T-helper 9 cell (primary cell): ENCODE measurements around the gene CDK5RAP3.
A peak's percentile ranks its signal among the peaks of the same experiment; 100 is the strongest.
"Not testable (repeated sequence)": the region's sequence is repeated elsewhere in the genome, so short reads cannot be mapped to it uniquely, and the experiment has no call there.

Source experiments
- DNase-seq: peaks from one replicate; pipeline ENCODE4 v3.0.0-alpha.2; 2020
- total RNA-seq, 2 donors: gene quantifications; one replicate each; lab custom pipeline; 2026; lab: John Stamatoyannopoulos, UW

The CDK5RAP3 gene, protein sequence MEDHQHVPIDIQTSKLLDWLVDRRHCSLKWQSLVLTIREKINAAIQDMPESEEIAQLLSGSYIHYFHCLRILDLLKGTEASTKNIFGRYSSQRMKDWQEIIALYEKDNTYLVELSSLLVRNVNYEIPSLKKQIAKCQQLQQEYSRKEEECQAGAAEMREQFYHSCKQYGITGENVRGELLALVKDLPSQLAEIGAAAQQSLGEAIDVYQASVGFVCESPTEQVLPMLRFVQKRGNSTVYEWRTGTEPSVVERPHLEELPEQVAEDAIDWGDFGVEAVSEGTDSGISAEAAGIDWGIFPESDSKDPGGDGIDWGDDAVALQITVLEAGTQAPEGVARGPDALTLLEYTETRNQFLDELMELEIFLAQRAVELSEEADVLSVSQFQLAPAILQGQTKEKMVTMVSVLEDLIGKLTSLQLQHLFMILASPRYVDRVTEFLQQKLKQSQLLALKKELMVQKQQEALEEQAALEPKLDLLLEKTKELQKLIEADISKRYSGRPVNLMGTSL
- 27.0 to 33.8 reads per million in 2 donors for total RNA-seq

DNA sequence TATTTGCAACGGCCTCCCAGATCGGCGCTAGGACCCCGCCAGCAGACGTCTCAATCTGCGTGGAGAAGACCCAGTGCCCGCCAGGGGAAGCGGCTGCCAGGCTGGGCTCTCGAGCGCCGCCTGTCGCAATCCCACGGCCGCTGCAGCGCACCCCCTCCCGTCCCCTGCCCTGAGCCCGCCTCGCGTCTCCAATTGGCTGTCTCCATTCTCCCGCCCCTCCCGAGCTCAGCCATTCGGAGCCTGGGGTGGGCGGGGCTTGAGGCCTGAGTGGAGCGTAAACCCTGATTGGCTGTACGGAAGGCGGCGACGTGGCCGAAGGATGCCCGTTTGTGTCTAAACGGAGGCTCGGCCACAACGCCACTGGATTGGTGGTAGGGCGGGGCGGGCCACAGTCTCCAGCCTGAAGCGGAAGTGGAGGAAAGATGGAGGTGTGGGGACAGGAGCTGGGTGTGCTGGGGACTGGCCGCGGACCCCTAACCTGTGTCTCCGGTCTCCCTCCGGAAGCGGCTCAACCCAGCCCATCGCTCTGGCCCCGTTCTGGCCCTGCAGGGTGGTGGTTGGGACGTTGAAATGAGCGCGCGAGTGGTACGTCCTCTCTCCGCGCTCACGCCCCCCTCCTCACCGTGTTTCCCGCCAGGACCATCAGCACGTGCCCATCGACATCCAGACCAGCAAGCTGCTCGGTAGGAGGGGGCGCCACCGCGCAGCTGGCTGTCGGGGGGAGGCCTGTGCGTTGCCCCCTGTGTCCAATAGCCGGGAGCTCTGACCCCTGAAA is at the start of gene CDK5RAP3:
CDK5RAP3 (plus strand) TSS at position 389 of the 775 bp plus-strand sequence; CDS start at position 423, 34 bp downstream.
- peak; percentile 98 for DNase-seq

- no peak for DNase-seq
Measured at GRCh38 chr17:47924785-47925677, 45.9 kb upstream of the CDK5RAP3 start.

GRCh38 chr17:47925678-47925988 is 45.3 kb upstream of the CDK5RAP3 start:
- DNase-seq, result no peak

DNA sequence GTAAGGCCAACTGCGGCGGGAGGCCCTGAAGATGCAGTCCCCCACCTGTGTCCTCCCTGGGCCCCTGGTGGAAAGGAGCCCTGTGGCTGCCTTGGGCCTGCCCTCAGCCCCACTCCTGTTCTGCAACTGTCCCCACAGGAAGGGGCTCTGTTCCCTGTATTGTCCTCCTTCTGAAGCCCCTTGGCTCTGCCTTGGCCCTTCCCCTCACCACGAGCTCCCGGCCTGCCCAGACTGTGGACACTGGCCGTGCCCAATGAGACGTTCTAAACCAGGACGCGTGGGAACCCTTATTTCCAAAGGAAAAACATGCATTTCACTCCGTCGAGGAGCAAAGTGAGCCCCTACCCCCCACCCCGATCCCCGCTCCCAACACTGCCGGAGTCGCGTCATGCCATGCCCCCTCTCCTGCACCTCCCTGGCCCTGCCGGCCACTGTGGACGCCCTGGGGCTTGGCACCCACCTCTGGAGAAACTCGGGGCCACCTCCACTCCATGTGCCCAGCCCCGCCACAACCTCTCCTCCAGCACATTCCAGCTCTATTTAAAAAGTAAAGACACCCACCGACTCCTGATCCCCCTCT is 43.0 kb upstream of the CDK5RAP3 start:
- DNase-seq, result no peak

DNA sequence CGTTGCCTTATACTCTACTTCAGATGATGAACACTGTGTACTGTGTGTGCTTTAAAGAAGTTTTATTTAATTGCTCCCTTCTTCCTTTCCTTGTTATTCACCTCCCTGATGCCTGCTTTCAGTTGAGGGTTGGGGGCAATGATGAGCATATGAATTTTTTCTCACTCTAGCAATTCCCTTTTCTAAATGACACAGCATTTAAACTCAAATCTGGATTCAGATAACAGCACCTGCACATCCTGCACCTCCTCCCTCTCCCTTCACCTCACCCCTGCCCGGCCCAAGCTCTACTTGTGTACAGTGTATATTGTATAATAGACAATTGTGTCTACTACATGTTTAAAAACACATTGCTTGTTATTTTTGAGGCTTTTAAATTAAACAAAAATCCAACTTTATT is 42.5 kb upstream of the CDK5RAP3 start:
- no peak for DNase-seq

GRCh38 chr17:47929218-47930000 is 41.5 kb upstream of the CDK5RAP3 start:
- DNase-seq, result no peak

GRCh38 chr17:47931848-47932247 is 39.1 kb upstream of the CDK5RAP3 start:
- no peak for DNase-seq

- no peak for DNase-seq
Measured at GRCh38 chr17:47934856-47935255, 36.1 kb upstream of the CDK5RAP3 start.

DNA sequence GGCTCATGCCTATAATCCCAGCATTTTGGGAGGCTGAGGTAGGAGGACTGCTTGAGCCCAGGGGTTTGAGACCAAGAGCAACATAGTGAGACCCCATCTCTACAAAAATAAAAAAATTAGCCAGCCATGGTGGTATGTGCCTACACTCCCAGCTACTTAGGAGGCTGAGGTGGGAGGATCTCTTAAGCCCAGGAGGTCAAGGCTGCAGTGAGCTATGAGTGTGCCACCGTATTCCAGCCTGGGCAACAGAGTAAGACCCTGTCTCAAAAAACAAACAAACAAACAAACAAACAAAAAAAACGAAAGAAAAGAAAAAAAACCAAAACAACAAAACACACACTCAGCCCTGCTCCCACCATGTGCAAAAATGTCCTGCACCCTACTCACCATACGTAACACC is 35.4 kb upstream of the CDK5RAP3 start:
- DNase-seq, result not testable (repeated sequence)

- DNase-seq, result no peak
Measured at GRCh38 chr17:47935961-47936360, 35.0 kb upstream of the CDK5RAP3 start.

DNA sequence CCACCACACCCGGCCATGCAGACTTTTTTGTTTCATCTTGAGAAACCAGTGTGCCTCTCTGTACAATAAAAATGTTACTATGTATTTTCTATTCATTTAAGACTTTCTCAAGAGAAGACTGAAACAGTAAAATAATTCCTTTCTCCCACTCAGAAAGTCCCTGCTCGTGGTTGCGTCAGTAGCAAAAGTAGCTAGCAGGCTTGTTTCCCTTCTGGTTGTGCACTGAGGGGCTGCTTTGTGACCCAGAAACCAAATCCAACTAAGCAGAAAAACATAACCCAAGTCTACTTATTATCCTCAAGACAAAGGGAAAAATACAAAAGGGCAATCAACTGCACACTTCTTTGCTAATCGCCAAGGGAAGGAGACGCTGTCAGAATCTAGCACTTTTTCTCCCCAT is 33.0 kb upstream of the CDK5RAP3 start:
- DNase-seq, result no peak

DNA sequence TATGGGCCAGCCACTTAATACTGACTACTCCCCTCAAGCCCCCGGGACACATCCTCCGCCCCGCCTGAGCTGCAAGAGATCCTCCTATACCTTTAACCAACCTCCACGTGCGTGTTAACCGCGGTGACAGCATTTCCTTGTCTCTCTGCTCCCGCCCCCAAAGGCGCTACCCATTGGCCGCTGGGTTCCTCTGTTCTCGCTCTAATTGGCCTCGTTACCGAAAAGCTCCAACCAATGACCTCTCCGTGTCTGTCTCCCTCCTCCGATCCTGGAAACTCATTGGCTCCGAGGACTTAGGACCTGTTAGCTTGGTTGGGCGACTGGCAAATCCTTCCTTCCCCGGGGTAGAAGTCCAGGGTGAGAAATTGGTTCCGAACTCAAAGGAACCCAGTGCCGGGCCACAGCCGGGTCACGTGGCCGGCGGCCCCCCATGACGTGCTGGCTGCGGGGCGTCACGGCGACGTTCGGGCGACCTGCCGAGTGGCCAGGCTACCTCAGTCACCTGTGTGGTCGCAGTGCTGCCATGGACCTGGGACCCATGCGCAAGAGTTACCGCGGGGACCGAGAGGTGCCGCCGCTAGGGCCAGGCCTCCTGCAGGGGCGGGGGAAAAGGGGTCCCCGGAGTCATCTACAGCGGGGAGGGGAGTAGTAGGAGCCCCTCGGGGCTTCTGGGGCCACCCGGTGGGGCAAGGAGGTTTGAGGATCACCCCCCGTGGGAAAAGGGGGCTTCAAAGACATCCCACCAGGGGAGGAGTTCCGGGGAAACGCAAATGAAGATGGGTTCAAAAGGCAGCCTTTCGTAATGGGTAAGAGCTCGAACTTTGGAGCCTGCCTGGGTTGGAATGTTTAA is 29.4 kb upstream of the CDK5RAP3 start, which contains the start of gene PNPO:
PNPO (plus strand) TSS at position 326 of the 850 bp plus-strand sequence; CDS start at position 431, 105 bp downstream.
- DNase-seq, result peak; percentile 87

DNA sequence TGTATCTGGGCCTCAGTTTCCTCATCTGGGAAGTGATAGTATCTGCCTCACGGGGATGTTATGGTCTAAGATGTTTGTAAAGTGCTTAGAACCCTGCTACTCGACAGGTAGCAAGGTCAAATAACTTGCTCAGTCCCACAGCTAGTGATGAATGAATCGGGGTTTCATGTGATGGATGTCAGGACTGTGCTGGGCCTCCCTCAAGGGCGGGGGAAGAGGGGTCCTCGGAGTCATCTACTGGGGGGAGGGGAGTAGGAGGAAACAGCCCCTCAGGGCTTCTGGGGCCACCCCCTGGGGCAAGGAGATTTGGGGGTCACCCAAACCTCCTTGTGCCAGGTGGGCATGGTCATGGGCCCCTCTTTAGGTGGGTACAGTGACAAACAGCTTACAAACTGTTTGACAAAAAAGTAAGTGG is 28.8 kb upstream of the CDK5RAP3 start:
- no peak for DNase-seq

- DNase-seq, result no peak
Measured at GRCh38 chr17:47942568-47942967, 28.3 kb upstream of the CDK5RAP3 start.

DNA sequence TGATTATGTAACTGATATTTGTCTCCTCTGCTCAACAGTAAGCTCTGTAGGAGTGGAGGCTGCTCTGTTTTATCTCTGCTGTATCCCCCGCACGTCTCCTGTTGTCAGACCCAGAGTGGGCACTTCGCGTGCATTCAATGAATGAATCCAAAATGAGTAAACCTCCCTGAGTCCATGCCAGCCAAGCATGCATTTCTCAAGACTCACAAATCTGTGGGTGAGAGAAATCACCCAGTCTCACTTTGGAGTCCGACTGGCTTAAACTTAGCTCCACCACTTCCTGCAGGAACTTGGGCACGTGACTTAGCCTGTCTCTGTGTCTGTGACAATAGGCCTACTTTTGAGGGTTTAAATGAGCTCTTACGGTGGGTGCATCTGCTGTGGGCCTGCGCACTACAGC is 25.8 kb upstream of the CDK5RAP3 start:
- no peak for DNase-seq

DNA sequence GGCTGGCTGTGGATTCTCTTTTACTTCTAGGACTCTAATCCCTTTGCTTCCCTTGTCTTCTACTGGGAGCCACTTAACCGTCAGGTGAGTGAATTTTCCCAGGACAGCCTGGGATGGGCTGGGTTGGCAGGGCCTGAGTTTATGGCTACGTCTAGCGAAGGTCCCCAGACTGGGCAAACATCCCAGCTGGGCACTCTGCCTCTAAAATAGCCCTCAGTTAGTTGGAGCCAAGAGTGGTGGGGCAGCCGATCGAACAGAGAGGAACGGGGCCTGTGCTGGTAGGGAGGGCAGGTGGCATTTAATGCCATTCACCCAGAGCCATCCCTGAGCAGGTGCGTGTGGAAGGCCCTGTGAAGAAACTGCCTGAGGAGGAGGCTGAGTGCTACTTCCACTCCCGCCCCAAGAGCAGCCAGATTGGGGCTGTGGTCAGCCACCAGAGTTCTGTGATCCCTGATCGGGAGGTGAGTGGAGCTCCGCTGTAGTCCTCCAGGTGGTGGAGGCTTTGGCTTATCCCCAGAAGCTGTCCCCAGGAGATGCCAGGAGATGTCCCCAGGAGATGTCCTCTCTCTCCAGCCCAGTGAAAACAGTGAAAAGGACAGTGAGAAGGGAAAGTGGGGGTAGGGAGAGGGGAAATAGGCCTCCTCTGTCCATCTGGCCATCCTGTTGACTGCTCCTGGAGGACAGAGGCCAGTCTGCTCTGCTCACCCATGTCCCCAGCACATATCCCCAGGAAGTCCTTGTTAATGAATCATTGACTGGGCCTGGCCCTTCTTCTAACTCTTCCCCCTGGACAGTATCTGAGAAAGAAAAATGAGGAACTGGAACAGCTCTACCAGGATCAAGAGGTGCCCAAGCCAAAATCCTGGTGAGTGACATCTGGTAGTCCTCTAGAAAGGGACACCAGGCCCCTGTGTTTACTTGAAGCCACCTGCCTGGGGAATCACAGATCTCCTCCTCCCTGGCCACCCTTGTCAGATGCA is 25.1 kb upstream of the CDK5RAP3 start:
- no peak for DNase-seq

DNA sequence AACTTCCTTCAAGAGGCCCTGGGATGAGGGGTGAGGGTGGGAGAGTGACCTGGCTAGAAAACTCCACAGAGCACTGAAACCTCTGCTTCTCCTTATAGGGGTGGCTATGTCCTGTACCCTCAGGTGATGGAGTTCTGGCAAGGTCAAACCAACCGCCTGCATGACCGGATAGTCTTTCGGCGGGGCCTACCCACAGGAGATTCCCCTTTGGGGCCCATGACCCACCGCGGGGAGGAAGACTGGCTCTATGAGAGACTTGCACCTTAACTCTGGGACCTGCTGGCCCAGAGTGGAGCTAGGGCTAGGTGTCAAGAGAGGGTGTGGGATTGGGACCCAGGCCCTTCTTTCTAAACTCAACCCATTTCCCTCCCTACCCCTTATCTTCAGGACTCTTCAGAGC is 24.4 kb upstream of the CDK5RAP3 start:
- no peak for DNase-seq

GRCh38 chr17:47946929-47947397 is 23.9 kb upstream of the CDK5RAP3 start:
- DNase-seq, result peak; percentile 62

- no peak for DNase-seq
Measured at GRCh38 chr17:47948706-47949196, 22.2 kb upstream of the CDK5RAP3 start.
